Mesenchymal stem cell (in vitro differentiated cells and primary cell): ENCODE measurements around the gene CCDC92.

Source experiments
- DNase-seq: peaks from one replicate; pipeline ENCODE4 v3.0.0-alpha.2; 2013
- H2AFZ ChIP-seq: one replicate; pipeline ENCODE4 v1.6.1; 2013; ENCODE audit warnings: low read depth, mild to moderate bottlenecking, control low read depth, inconsistent platforms, low read length, moderate library complexity
- H2AK5ac ChIP-seq: 2 replicates; pipeline ENCODE4 v1.6.1; 2013; ENCODE audit warnings: low read length, moderate library complexity, mild to moderate bottlenecking, inconsistent platforms; ENCODE audit not compliant: severe bottlenecking
- H2BK120ac ChIP-seq: one replicate; pipeline ENCODE4 v1.6.1; 2013; ENCODE audit warnings: low read depth, mild to moderate bottlenecking, inconsistent platforms, low read length, moderate library complexity
- H2BK12ac ChIP-seq, 2 experiments: one replicate each; pipeline ENCODE4 v1.6.1; 2013; ENCODE audit warnings: inconsistent platforms in 2 of 2, low read length in 2 of 2, mild to moderate bottlenecking in 2 of 2, moderate library complexity in 2 of 2, control low read depth in 1 of 2
- H2BK15ac ChIP-seq: one replicate; pipeline ENCODE4 v1.6.1; 2013; ENCODE audit warnings: mild to moderate bottlenecking, low read depth, inconsistent platforms; ENCODE audit not compliant: poor library complexity, severe bottlenecking
- H2BK5ac ChIP-seq: 2 replicates; pipeline ENCODE4 v1.6.1; 2013; ENCODE audit warnings: low read depth, mild to moderate bottlenecking, low read length, control low read depth, inconsistent platforms; ENCODE audit not compliant: poor library complexity, severe bottlenecking
- H3K14ac ChIP-seq, 2 experiments: one replicate each; pipeline ENCODE4 v1.6.1; 2013; ENCODE audit warnings: inconsistent platforms in 2 of 2, low read length in 2 of 2, control low read depth in 1 of 2, mild to moderate bottlenecking in 1 of 2, moderate library complexity in 1 of 2
- H3K18ac ChIP-seq, 2 experiments: one replicate each; pipeline ENCODE4 v1.6.1; 2013; ENCODE audit warnings: inconsistent platforms in 2 of 2, low read length in 2 of 2, control low read depth in 1 of 2, low read depth in 1 of 2, mild to moderate bottlenecking in 1 of 2
- H3K23ac ChIP-seq, 2 experiments: one replicate each; pipeline ENCODE4 v1.6.1; 2013; ENCODE audit warnings: inconsistent platforms in 2 of 2, low read length in 2 of 2, mild to moderate bottlenecking in 2 of 2, moderate library complexity in 2 of 2, control low read depth in 1 of 2
- H3K27ac ChIP-seq: 2 replicates; pipeline ENCODE4 v1.5.1; 2013; ENCODE audit warnings: mild to moderate bottlenecking, moderate library complexity, low read length, control low read depth, inconsistent platforms; ENCODE audit not compliant: poor library complexity, severe bottlenecking
- H3K27me3 ChIP-seq, 2 experiments: 2 replicates each; pipeline versions ENCODE4 v1.6.1 to v1.7.0; 2013; ENCODE audit warnings: low read length in 2 of 2, mild to moderate bottlenecking in 2 of 2, moderate library complexity in 2 of 2, control low read depth in 1 of 2, inconsistent platforms in 1 of 2; ENCODE audit not compliant: control insufficient read depth in 1 of 2, insufficient read depth in 1 of 2
- H3K36me3 ChIP-seq, 2 experiments: 2 replicates each; pipeline versions ENCODE4 v1.6.1 to v1.7.0; 2013; ENCODE audit warnings: low read length in 2 of 2, control low read depth in 1 of 2, inconsistent platforms in 1 of 2, low read depth in 1 of 2, mild to moderate bottlenecking in 1 of 2; ENCODE audit not compliant: insufficient read depth in 2 of 2, control insufficient read depth in 1 of 2
- H3K4ac ChIP-seq, 2 experiments: one replicate each; pipeline ENCODE4 v1.6.1; 2013; ENCODE audit warnings: inconsistent platforms in 2 of 2, low read length in 2 of 2, mild to moderate bottlenecking in 2 of 2, moderate library complexity in 2 of 2, control low read depth in 1 of 2, low read depth in 1 of 2
- H3K4me1 ChIP-seq: 2 replicates; pipeline ENCODE4 v1.6.1; 2013; ENCODE audit warnings: low read depth, low read length, control low read depth; ENCODE audit not compliant: control insufficient read depth, insufficient read depth
- H3K4me2 ChIP-seq: 2 replicates; pipeline ENCODE4 v1.6.1; 2013; ENCODE audit warnings: low read length, mild to moderate bottlenecking, inconsistent platforms; ENCODE audit not compliant: poor library complexity, severe bottlenecking
- H3K4me3 ChIP-seq, 2 experiments: 2 replicates each; pipeline versions ENCODE4 v1.5.1 to v1.7.0; 2013; ENCODE audit warnings: low read length in 2 of 2, mild to moderate bottlenecking in 2 of 2, control low read depth in 1 of 2, low read depth in 1 of 2; ENCODE audit not compliant: insufficient read depth in 1 of 2
- H3K79me1 ChIP-seq: replicated peaks from 2 replicates; pipeline ENCODE4 v1.6.1; 2013; ENCODE audit warnings: mild to moderate bottlenecking, control low read depth, low read length, inconsistent platforms; ENCODE audit not compliant: poor library complexity, severe bottlenecking
- H3K9ac ChIP-seq: 2 replicates; pipeline ENCODE4 v1.7.0; 2013; ENCODE audit warnings: mild to moderate bottlenecking, low read length, moderate library complexity
- H3K9me3 ChIP-seq: 2 replicates; pipeline ENCODE4 v1.7.0; 2013; ENCODE audit warnings: mild to moderate bottlenecking, low read length; ENCODE audit not compliant: control insufficient read depth
- H4K8ac ChIP-seq: one replicate; pipeline ENCODE4 v1.6.1; 2013; ENCODE audit warnings: inconsistent platforms, mild to moderate bottlenecking, low read length, moderate library complexity
- H4K91ac ChIP-seq: one replicate; pipeline ENCODE4 v1.6.1; 2013; ENCODE audit warnings: mild to moderate bottlenecking, low read length, inconsistent platforms
- WGBS: methylation state at CpG from one replicate; pipeline ENCODE4 v1.1.7; 2013; ENCODE audit warnings: mixed read lengths; 5-methylcytosine and 5-hydroxymethylcytosine counted together

The CCDC92 gene

DNA sequence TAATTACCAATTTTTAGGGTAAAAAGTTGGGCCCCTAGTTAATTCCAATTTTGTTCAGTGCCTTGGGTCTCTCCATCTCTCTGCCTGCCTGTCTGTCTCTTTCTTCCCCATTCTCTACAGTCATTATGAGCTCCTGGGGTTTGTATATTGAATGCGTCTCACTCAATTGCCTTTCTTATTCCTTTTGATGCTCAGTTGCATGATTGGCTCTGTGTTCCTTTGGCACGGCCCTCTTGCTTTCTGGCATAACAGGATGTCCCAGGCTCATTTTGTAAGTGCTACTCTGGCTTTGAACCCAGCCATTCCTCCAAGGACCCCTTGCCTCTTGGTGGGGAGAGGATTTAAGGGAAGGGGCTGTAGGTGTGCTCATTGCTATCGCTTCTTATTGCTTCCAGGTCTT, 36.0 kb upstream of the CCDC92 start:
- H3K4ac ChIP-seq = no peak overlapping the region
- H2BK15ac ChIP-seq = no peak overlapping the region
- no peak overlapping the region for H3K18ac ChIP-seq
- peaks cover 31 to 71% of the 10 kb centered on the region in 2 experiments for H3K36me3 ChIP-seq
- no peak overlapping the region for H2BK5ac ChIP-seq
- no peak overlapping the region for H4K91ac ChIP-seq
- no peak overlapping the region for H3K9ac ChIP-seq
- no peak overlapping the region for H3K4me3 ChIP-seq
- no peaks in the 10 kb centered on the region for H3K27me3 ChIP-seq
- peaks cover 5% of the 10 kb centered on the region for H3K4me1 ChIP-seq
- no peak for DNase-seq
- WGBS = 83% methylated on average over 2 of the region's 3 CpGs
- no peak overlapping the region for H3K14ac ChIP-seq
- H2AFZ ChIP-seq = no peak overlapping the region
- H2BK120ac ChIP-seq = no peak overlapping the region
- H3K4me2 ChIP-seq = no peak overlapping the region
- H2AK5ac ChIP-seq = no peak overlapping the region
- no peak overlapping the region for H4K8ac ChIP-seq
- no peak overlapping the region for H2BK12ac ChIP-seq
- no peak overlapping the region for H3K23ac ChIP-seq
- H3K79me1 ChIP-seq = peaks cover 25% of the 10 kb centered on the region
- H3K27ac ChIP-seq = no peak overlapping the region
- H3K9me3 ChIP-seq = no peaks in the 10 kb centered on the region

DNA sequence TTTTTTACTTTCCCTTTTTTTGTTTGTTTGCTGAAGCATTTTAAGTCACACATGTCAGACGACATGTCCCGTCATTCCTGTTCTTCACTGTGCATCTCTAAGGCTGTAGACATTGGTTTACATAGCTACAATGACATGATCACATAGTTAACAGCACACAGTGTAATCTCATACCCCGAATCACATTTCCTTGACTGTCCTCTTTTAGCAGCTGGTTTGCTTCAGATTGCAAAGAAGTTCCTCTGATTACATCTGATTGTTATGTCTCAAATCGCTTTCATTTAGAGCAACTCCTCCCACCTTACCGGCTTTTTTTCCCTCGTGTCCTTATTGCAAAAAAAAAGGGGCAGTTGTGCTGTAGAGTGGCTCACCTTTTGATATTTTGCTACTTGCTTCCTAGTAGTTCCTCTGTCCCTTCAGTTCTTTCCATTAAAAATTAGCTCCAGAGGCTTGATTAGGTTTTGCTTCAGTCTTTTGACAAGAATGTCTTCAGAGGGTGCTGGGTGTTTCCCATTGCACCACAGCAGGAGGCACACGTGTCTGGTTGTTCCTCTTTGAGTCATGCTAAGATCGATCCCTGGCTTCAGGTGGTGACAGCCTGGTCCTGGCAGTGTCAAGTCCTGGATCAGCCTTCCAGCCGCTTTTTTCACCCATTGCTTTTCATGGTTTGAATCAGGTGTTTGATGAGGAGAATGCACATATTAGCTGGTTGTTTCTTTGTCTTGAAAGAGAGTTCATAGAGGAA, 35.4 kb upstream of the CCDC92 start:
- Histone ChIP-seq H3K4ac (no peak overlapping the region), H2BK5ac (no peak overlapping the region), H3K79me1 (peaks cover 28% of the 10 kb centered on the region), H2BK15ac (no peak overlapping the region), H3K27me3 (no peaks in the 10 kb centered on the region), H3K23ac (no peak overlapping the region), H3K18ac (no peak overlapping the region), H3K9ac (no peak overlapping the region), H4K91ac (no peak overlapping the region), H3K4me3 (no peak overlapping the region), H2BK120ac (no peak overlapping the region), H3K4me1 (peaks cover 5% of the 10 kb centered on the region), H3K27ac (no peak overlapping the region), H3K14ac (no peak overlapping the region), H2BK12ac (no peak overlapping the region), H3K36me3 (peaks cover 30 to 65% of the 10 kb centered on the region in 2 experiments), H3K4me2 (no peak overlapping the region), H2AFZ (no peak overlapping the region), H2AK5ac (no peak overlapping the region), H3K9me3 (no peaks in the 10 kb centered on the region), H4K8ac (no peak overlapping the region)
- peak; percentile 45 for DNase-seq
- 82% methylated on average over 6 of the region's 9 CpGs for WGBS

DNA sequence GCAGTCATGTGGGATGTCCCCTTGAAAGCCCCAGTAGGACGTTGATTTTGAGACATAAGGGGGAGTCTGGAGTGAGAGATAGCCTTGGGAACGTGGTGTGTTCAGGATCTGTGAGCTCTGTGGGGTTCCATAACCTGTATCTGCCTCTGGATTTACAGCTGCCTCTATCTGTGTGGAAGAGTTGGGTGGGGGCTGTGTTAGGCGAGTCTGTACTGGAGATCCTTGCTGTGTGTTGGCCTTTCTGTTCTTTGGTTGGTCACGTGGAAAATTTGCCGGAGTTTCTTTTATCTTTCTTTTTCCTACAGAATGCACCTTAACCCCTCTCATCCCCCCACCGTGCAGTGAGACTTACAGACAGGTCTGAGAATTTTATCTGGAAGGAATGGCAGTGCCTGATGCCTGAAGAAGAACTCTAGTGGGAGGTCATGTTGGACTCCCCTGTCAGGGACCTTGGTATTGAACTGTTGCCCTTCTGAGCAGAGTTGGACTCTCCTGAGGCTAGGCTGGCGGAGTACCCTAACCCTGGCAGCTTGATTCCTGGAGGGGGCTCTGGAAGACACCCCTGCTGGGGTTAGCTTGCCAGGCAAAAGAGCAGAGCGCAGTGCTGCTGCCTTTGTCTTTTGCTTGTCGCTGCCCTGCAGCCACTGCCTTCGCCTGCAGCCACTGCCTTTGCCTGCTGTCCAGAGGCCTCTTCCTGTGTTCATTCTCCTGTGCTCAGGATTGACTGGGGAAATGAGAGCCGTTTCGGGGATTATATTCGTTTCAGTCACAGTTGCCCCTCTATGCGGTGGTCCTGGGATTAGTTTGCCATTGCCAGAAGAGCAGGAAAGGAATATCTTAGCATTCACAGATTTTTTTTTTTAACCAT, 34.4 kb upstream of the CCDC92 start:
- Histone ChIP-seq H3K9me3 (no peaks in the 10 kb centered on the region), H3K4ac (no peak overlapping the region), H3K14ac (no peak overlapping the region), H4K91ac (no peak overlapping the region), H3K4me2 (no peak overlapping the region), H2BK12ac (no peak overlapping the region), H3K4me1 (peaks cover 5% of the 10 kb centered on the region), H3K27me3 (no peaks in the 10 kb centered on the region), H3K23ac (no peak overlapping the region), H4K8ac (no peak overlapping the region), H3K79me1 (peaks cover 36% of the 10 kb centered on the region), H3K18ac (peak overlapping the region in 1 of 2 experiments; percentile 13), H2BK15ac (no peak overlapping the region), H2BK120ac (no peak overlapping the region), H2AK5ac (no peak overlapping the region), H2AFZ (no peak overlapping the region), H2BK5ac (no peak overlapping the region), H3K36me3 (peaks cover 28 to 57% of the 10 kb centered on the region in 2 experiments), H3K4me3 (no peak overlapping the region), H3K27ac (no peak overlapping the region), H3K9ac (no peak overlapping the region)
- 91% methylated on average over 11 of the region's 14 CpGs for WGBS
- no peak for DNase-seq
